Liver (tissue), 9 donors: ENCODE measurements around the gene KIF26A. TPM values are rescaled to one million over a fixed set of nuclear protein-coding genes. Genes with fewer than 3 reads are reported as not detected.

Experiments used
- DNase-seq: peaks from one replicate; pipeline ENCODE4 v3.0.0-alpha.2; 2017; ENCODE audit warnings: low spot score
- H3K27ac ChIP-seq, 2 donors: one replicate each; pipeline ENCODE4 v1.7.0; 2013; ENCODE audit warnings: inconsistent platforms in 2 of 2, low read length in 2 of 2, control low read depth in 1 of 2, low read depth in 1 of 2, mild to moderate bottlenecking in 1 of 2
- H3K27me3 ChIP-seq, 4 donors: one replicate each; pipeline versions ENCODE4 v1.6.1 to v1.7.0; 2013; ENCODE audit warnings: low read length in 3 of 4, inconsistent platforms in 1 of 4, mild to moderate bottlenecking in 1 of 4, moderate library complexity in 1 of 4; ENCODE audit not compliant: control insufficient read depth in 4 of 4, insufficient read depth in 4 of 4
- H3K36me3 ChIP-seq, 4 donors: one replicate each; pipeline versions ENCODE4 v1.6.1 to v1.7.0; 2013; ENCODE audit warnings: low read length in 3 of 4, mild to moderate bottlenecking in 3 of 4, low read depth in 1 of 4, moderate library complexity in 1 of 4; ENCODE audit not compliant: control insufficient read depth in 4 of 4, insufficient read depth in 3 of 4
- H3K4me1 ChIP-seq, 4 donors: one replicate each; pipeline versions ENCODE4 v1.6.1 to v1.7.0; 2013; ENCODE audit warnings: low read length in 3 of 4, mild to moderate bottlenecking in 3 of 4, moderate library complexity in 1 of 4; ENCODE audit not compliant: control insufficient read depth in 4 of 4, insufficient read depth in 4 of 4
- H3K4me3 ChIP-seq, 3 donors: one replicate each; pipeline versions ENCODE4 v1.6.1 to v1.7.0; 2013; ENCODE audit warnings: low read length in 3 of 3, control low read depth in 1 of 3, low read depth in 1 of 3, mild to moderate bottlenecking in 1 of 3
- H3K9ac ChIP-seq, 2 donors: one replicate each; pipeline ENCODE4 v1.7.0; 2013; ENCODE audit warnings: low read length in 2 of 2, mild to moderate bottlenecking in 2 of 2, moderate library complexity in 2 of 2, control low read depth in 1 of 2, low read depth in 1 of 2
- H3K9me3 ChIP-seq, 4 donors: one replicate each; pipeline versions ENCODE4 v1.6.1 to v1.7.0; 2013; ENCODE audit warnings: low read length in 3 of 4; ENCODE audit not compliant: control insufficient read depth in 4 of 4
- EGR1 ChIP-seq, 2 donors: IDR thresholded peaks; 2 replicates each; pipeline ENCODE4 v1.6.1; 2016 to 2018; ENCODE audit warnings: antibody characterized with exemption in 2 of 2, low read depth in 2 of 2
- FOXA1 ChIP-seq: IDR thresholded peaks from 2 replicates; pipeline ENCODE4 v1.6.1; 2016; ENCODE audit warnings: antibody characterized with exemption
- FOXA2 ChIP-seq: IDR thresholded peaks from 2 replicates; pipeline ENCODE4 v1.6.1; 2016; ENCODE audit warnings: antibody characterized with exemption
- GABPA ChIP-seq, 2 donors: IDR thresholded peaks in 1 of 2; conservative IDR thresholded peaks in 1 of 2; 2 replicates each; pipeline ENCODE4 v1.6.1; 2016; ENCODE audit warnings: antibody characterized with exemption in 2 of 2, mild to moderate bottlenecking in 1 of 2, moderate library complexity in 1 of 2
- HNF4A ChIP-seq, 2 donors: conservative IDR thresholded peaks; 2 replicates each; pipeline ENCODE4 v1.6.1; 2016; ENCODE audit warnings: antibody characterized with exemption in 2 of 2, mild to moderate bottlenecking in 2 of 2
- HNF4G ChIP-seq: IDR thresholded peaks from 2 replicates; pipeline ENCODE4 v1.6.1; 2016; ENCODE audit warnings: antibody characterized with exemption
- JUND ChIP-seq, 2 donors: IDR thresholded peaks; 2 replicates each; pipeline ENCODE4 v1.6.1; 2016; ENCODE audit warnings: antibody characterized with exemption in 2 of 2
- NR2F2 ChIP-seq: IDR thresholded peaks from 2 replicates; pipeline ENCODE4 v1.6.1; 2016; ENCODE audit warnings: antibody characterized with exemption
- RAD21 ChIP-seq, 2 donors: IDR thresholded peaks; 2 replicates each; pipeline ENCODE4 v1.6.1; 2016; ENCODE audit warnings: antibody characterized with exemption in 2 of 2, mild to moderate bottlenecking in 2 of 2
- RXRA ChIP-seq, 2 donors: IDR thresholded peaks; 2 replicates each; pipeline ENCODE4 v1.6.1; 2017 to 2018; ENCODE audit warnings: antibody characterized with exemption in 2 of 2, mild to moderate bottlenecking in 1 of 2
- SP1 ChIP-seq: IDR thresholded peaks from 2 replicates; pipeline ENCODE4 v1.6.1; 2018; ENCODE audit warnings: antibody characterized with exemption, mild to moderate bottlenecking
- TAF1 ChIP-seq: conservative IDR thresholded peaks from 2 replicates; pipeline ENCODE4 v1.6.1; 2016; ENCODE audit warnings: antibody characterized with exemption, mild to moderate bottlenecking
- YY1 ChIP-seq: IDR thresholded peaks from 2 replicates; pipeline ENCODE4 v1.6.1; 2016; ENCODE audit warnings: antibody characterized with exemption, mild to moderate bottlenecking
- WGBS: extraction: QIAGEN DNeasy Blood & Tissue Kit; methylation state at CpG from one replicate; pipeline ENCODE4 v1.1.7; 2013; 5-methylcytosine and 5-hydroxymethylcytosine counted together
- polyA plus RNA-seq, 2 donors: library from polyadenylated mRNA; stranded (reverse) in 1 of 2; unstranded in 1 of 2; fragments of 200-250 nt in 1 of 2; fragments of >200 nt in 1 of 2; fragmentation: Nextera tagmentation in 1 of 2; extraction: Ambion mirVana in 1 of 2; gene quantifications; one replicate each; pipeline versions ENCODE4 v1.2.1 to v1.2.3, GENCODE V29; 2013 to 2015
- total RNA-seq, 2 donors: library from RNA; depleted of rRNA; stranded (reverse); fragments of >200 nt; gene quantifications; one replicate each; pipeline ENCODE4 v1.2.3, GENCODE V29; 2014
- TF ChIP-seq, protein P1 (sequence below): fragments of 150-350 bp; IDR thresholded peaks from 2 replicates; pipeline ENCODE4 v1.5.1; 2017; ENCODE audit warnings: improper control_type of control experiment, low read depth, low read length; ENCODE audit not compliant: missing input control
- TF ChIP-seq, protein P2 (sequence below): IDR thresholded peaks from 2 replicates; pipeline ENCODE4 v1.6.1; 2016; ENCODE audit warnings: antibody characterized with exemption
- TF ChIP-seq, protein P3 (sequence below): IDR thresholded peaks from 2 replicates; pipeline ENCODE4 v1.6.1; 2016; ENCODE audit warnings: antibody characterized with exemption
- TF ChIP-seq, protein P4 (sequence below): IDR thresholded peaks from 2 replicates; pipeline ENCODE4 v1.6.1; 2016; ENCODE audit warnings: antibody characterized with exemption, mild to moderate bottlenecking
- donor health status: healthy.
- donor health status: healthy.
- donor health status: healthy.
- donor health status: healthy.
- donor health status: healthy.

KIF26A gene
- total and polyA plus RNA-seq, 4 donors: 0.07 to 10.2 (median 1.3) TPM

DNA sequence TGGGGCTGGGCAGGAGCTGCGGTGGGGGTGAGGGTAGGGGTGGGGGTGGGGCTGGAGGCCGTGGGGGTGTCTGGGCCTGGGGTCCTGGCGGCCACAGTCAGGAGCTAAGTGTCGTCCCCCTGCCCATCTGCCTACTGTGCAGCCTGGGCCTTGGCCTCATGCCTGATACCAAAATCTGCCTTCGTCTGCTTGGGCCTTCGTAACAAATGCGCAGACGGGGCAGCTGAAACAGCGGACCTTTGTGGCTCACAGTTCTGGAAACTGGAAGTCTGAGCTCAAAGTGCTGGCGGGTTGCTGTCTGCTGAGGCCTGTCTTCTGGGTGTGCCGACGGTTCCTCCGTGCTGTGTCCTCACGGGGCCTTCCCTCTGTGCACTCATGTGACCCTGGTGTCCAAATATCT is 61.7 kb downstream of the KIF26A start:
- no peak overlapping the region for H3K9ac ChIP-seq
- no peaks in the 10 kb centered on the region for H3K27me3 ChIP-seq
- TF ChIP-seq, protein P1, sequence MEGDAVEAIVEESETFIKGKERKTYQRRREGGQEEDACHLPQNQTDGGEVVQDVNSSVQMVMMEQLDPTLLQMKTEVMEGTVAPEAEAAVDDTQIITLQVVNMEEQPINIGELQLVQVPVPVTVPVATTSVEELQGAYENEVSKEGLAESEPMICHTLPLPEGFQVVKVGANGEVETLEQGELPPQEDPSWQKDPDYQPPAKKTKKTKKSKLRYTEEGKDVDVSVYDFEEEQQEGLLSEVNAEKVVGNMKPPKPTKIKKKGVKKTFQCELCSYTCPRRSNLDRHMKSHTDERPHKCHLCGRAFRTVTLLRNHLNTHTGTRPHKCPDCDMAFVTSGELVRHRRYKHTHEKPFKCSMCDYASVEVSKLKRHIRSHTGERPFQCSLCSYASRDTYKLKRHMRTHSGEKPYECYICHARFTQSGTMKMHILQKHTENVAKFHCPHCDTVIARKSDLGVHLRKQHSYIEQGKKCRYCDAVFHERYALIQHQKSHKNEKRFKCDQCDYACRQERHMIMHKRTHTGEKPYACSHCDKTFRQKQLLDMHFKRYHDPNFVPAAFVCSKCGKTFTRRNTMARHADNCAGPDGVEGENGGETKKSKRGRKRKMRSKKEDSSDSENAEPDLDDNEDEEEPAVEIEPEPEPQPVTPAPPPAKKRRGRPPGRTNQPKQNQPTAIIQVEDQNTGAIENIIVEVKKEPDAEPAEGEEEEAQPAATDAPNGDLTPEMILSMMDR: no peak
- TF ChIP-seq FOXA2 (no peak), RXRA (IDR thresholded peaks at IDR 0.05) (no peak), SP1 (no peak), TAF1 (no peak), JUND (IDR thresholded peaks at IDR 0.05) (no peak), HNF4G (no peak), FOXA1 (no peak), EGR1 (IDR thresholded peaks at IDR 0.05; ENCODE audit: low read depth in 2 of 2) (no peak), YY1 (no peak), RAD21 (IDR thresholded peaks at IDR 0.05) (no peak), HNF4A (conservative IDR thresholded peaks at IDR 0.05) (no peak), NR2F2 (no peak)
- TF ChIP-seq, protein P2, sequence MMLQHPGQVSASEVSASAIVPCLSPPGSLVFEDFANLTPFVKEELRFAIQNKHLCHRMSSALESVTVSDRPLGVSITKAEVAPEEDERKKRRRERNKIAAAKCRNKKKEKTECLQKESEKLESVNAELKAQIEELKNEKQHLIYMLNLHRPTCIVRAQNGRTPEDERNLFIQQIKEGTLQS: no peak
- TF ChIP-seq, protein P3, sequence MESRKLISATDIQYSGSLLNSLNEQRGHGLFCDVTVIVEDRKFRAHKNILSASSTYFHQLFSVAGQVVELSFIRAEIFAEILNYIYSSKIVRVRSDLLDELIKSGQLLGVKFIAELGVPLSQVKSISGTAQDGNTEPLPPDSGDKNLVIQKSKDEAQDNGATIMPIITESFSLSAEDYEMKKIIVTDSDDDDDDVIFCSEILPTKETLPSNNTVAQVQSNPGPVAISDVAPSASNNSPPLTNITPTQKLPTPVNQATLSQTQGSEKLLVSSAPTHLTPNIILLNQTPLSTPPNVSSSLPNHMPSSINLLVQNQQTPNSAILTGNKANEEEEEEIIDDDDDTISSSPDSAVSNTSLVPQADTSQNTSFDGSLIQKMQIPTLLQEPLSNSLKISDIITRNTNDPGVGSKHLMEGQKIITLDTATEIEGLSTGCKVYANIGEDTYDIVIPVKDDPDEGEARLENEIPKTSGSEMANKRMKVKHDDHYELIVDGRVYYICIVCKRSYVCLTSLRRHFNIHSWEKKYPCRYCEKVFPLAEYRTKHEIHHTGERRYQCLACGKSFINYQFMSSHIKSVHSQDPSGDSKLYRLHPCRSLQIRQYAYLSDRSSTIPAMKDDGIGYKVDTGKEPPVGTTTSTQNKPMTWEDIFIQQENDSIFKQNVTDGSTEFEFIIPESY: no peak
- TF ChIP-seq, protein P4, sequence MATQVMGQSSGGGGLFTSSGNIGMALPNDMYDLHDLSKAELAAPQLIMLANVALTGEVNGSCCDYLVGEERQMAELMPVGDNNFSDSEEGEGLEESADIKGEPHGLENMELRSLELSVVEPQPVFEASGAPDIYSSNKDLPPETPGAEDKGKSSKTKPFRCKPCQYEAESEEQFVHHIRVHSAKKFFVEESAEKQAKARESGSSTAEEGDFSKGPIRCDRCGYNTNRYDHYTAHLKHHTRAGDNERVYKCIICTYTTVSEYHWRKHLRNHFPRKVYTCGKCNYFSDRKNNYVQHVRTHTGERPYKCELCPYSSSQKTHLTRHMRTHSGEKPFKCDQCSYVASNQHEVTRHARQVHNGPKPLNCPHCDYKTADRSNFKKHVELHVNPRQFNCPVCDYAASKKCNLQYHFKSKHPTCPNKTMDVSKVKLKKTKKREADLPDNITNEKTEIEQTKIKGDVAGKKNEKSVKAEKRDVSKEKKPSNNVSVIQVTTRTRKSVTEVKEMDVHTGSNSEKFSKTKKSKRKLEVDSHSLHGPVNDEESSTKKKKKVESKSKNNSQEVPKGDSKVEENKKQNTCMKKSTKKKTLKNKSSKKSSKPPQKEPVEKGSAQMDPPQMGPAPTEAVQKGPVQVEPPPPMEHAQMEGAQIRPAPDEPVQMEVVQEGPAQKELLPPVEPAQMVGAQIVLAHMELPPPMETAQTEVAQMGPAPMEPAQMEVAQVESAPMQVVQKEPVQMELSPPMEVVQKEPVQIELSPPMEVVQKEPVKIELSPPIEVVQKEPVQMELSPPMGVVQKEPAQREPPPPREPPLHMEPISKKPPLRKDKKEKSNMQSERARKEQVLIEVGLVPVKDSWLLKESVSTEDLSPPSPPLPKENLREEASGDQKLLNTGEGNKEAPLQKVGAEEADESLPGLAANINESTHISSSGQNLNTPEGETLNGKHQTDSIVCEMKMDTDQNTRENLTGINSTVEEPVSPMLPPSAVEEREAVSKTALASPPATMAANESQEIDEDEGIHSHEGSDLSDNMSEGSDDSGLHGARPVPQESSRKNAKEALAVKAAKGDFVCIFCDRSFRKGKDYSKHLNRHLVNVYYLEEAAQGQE: no peak
- 88% methylated on average over 14 of the region's 14 CpGs for WGBS
- no peaks in the 10 kb centered on the region for H3K36me3 ChIP-seq
- H3K27ac ChIP-seq: no peak overlapping the region
- no peak for DNase-seq
- no peaks in the 10 kb centered on the region for H3K4me1 ChIP-seq
- H3K9me3 ChIP-seq: no peaks in the 10 kb centered on the region
- H3K4me3 ChIP-seq: no peak overlapping the region

DNA sequence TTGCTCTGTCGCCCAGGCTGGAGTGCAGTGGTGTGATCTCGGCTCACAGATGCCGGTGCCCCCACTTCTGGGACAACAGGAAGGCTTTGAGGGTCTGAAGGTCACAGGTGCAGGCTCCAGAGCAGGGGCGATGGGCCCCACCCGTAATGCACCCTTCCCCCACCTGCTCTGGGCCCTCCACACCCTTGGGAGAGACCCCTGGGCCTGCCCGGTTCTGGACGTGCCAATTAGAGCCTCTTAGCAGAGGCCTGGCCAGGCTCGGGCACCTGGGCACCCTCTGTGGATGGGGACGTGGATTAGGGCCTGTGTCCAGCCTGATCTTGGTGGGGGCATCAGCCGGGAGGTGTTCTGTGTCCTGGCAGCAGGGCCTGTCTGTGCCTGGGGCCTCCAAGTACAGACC is 62.2 kb downstream of the KIF26A start:
- H3K9ac ChIP-seq: no peak overlapping the region
- H3K27me3 ChIP-seq: no peaks in the 10 kb centered on the region
- H3K36me3 ChIP-seq: no peaks in the 10 kb centered on the region
- H3K27ac ChIP-seq: no peak overlapping the region
- no peaks in the 10 kb centered on the region for H3K4me1 ChIP-seq
- 86% methylated on average over 10 of the region's 10 CpGs for WGBS
- H3K4me3 ChIP-seq: no peak overlapping the region
- H3K9me3 ChIP-seq: no peaks in the 10 kb centered on the region
- DNase-seq: no peak
- TF ChIP-seq, protein P4: no peak
- TF ChIP-seq NR2F2 (no peak), RXRA (IDR thresholded peaks at IDR 0.05) (no peak), YY1 (no peak), FOXA2 (no peak), TAF1 (no peak), GABPA (IDR thresholded peaks at IDR 0.05 in 1 of 2, conservative IDR thresholded peaks at IDR 0.05 in 1 of 2) (no peak)
- TF ChIP-seq, protein P3: no peak
